OCI-LY1 (cell line): Measurements from ENCODE around the gene DGKD.

ENCODE experiments used
- H2AFZ ChIP-seq: fragments of 200-600 bp; sonication (generic), shearing (Covaris generic); 2 replicates; pipeline ENCODE4 v1.6.0; 2014; ENCODE audit warnings: antibody characterized with exemption, mild to moderate bottlenecking, low read length
- H3F3A ChIP-seq: fragments of 200-600 bp; sonication (generic), shearing (Covaris generic); 2 replicates; pipeline ENCODE4 v1.6.0; 2014; ENCODE audit warnings: mild to moderate bottlenecking, antibody characterized with exemption, low read length, moderate library complexity; ENCODE audit not compliant: insufficient read depth
- H3K27ac ChIP-seq: fragments of 200-600 bp; sonication (generic); 2 replicates; pipeline ENCODE4 v1.5.1; 2014; ENCODE audit warnings: low read length, mixed run types, mild to moderate bottlenecking, low read depth; ENCODE audit not compliant: poor library complexity, severe bottlenecking
- H3K27me3 ChIP-seq: fragments of 200-600 bp; sonication (generic); 2 replicates; pipeline ENCODE4 v1.6.0; 2014; ENCODE audit warnings: antibody characterized with exemption, mild to moderate bottlenecking, low read length, moderate library complexity; ENCODE audit not compliant: insufficient read depth
- H3K36me3 ChIP-seq: fragments of 200-600 bp; sonication (generic); 2 replicates; pipeline ENCODE4 v1.6.1; 2014; ENCODE audit warnings: mild to moderate bottlenecking, antibody characterized with exemption, low read length, moderate library complexity, mixed read lengths; ENCODE audit not compliant: insufficient read depth
- H3K4me1 ChIP-seq: fragments of 200-600 bp; sonication (generic); 2 replicates; pipeline ENCODE4 v1.5.1; 2014; ENCODE audit warnings: mild to moderate bottlenecking, low read length, moderate library complexity; ENCODE audit not compliant: insufficient read depth, severe bottlenecking
- H3K4me2 ChIP-seq: fragments of 200-600 bp; sonication (generic), shearing (Covaris generic); 2 replicates; pipeline ENCODE4 v1.6.1; 2014; ENCODE audit warnings: low read length
- H3K4me3 ChIP-seq: fragments of 200-600 bp; sonication (generic); 2 replicates; pipeline ENCODE4 v1.5.1; 2014; ENCODE audit warnings: low read length, low read depth, mild to moderate bottlenecking, mixed read lengths; ENCODE audit not compliant: poor library complexity, severe bottlenecking
- H3K79me2 ChIP-seq: fragments of 200-600 bp; shearing (Covaris generic); 2 replicates; pipeline ENCODE4 v1.6.1; 2016; ENCODE audit warnings: mixed run types, low read length, mixed read lengths; ENCODE audit not compliant: insufficient read depth
- H3K9ac ChIP-seq: fragments of 200-600 bp; sonication (generic), shearing (Covaris generic); 2 replicates; pipeline ENCODE4 v1.6.1; 2014; ENCODE audit warnings: mild to moderate bottlenecking, low read length, mixed read lengths
- H3K9me2 ChIP-seq: fragments of 200-600 bp; sonication (generic), shearing (Covaris generic); 2 replicates; pipeline ENCODE4 v1.6.1; 2014; ENCODE audit warnings: low read depth, mild to moderate bottlenecking, low read length, mixed read lengths
- H3K9me3 ChIP-seq: fragments of 200-600 bp; shearing (Covaris generic); 2 replicates; pipeline ENCODE4 v1.6.1; 2014; ENCODE audit warnings: low read length, mixed read lengths
- H4K20me1 ChIP-seq: fragments of 200-600 bp; sonication (generic), shearing (Covaris generic); 2 replicates; pipeline ENCODE4 v1.6.0; 2016; ENCODE audit warnings: mild to moderate bottlenecking, low read length; ENCODE audit not compliant: insufficient read depth
- EZH2 ChIP-seq: fragments of 200-600 bp; sonication (generic), shearing (Covaris generic); IDR thresholded peaks from 2 replicates; pipeline ENCODE4 v1.8.0; 2017; ENCODE audit warnings: borderline replicate concordance, mixed run types, mild to moderate bottlenecking, antibody characterized with exemption, low read length, moderate library complexity, mixed read lengths
- TF ChIP-seq, protein P1 (sequence below): fragments of 200-600 bp; sonication (generic), shearing (Covaris generic); IDR thresholded peaks from 2 replicates; pipeline ENCODE4 v1.5.1; 2017; ENCODE audit warnings: mild to moderate bottlenecking, antibody characterized with exemption, low read length, moderate library complexity, mixed read lengths

The DGKD gene

DNA sequence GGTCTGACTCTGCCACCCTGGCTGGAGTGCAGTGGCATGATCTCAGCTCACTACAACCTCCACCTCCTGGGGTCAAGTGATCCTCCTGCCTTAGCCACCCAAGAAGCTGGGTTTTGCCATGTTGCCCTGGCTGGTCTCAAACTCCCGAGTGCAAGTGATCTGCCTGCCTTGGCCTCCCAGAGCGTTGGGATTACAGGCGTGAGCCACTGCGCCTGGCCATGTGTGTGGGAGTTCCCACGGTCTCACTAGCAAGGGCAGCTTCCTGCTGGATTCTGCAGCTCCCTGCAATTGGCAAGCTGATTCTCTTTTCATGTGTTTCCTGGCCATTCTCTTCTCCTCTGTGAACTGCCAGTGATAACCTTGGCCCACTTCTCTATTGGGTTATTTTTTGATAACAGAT is 128.3 kb downstream of the DGKD start:
- no peaks in the 10 kb centered on the region; the same call in 1 of the 2 replicates for H3K36me3 ChIP-seq
- H3K27ac ChIP-seq: no peak overlapping the region
- no peaks in the 10 kb centered on the region for H3K27me3 ChIP-seq
- H4K20me1 ChIP-seq: no peaks in the 10 kb centered on the region
- H3K9me2 ChIP-seq: no peaks in the 10 kb centered on the region
- no peak for TF ChIP-seq EZH2
- TF ChIP-seq, protein P1, sequence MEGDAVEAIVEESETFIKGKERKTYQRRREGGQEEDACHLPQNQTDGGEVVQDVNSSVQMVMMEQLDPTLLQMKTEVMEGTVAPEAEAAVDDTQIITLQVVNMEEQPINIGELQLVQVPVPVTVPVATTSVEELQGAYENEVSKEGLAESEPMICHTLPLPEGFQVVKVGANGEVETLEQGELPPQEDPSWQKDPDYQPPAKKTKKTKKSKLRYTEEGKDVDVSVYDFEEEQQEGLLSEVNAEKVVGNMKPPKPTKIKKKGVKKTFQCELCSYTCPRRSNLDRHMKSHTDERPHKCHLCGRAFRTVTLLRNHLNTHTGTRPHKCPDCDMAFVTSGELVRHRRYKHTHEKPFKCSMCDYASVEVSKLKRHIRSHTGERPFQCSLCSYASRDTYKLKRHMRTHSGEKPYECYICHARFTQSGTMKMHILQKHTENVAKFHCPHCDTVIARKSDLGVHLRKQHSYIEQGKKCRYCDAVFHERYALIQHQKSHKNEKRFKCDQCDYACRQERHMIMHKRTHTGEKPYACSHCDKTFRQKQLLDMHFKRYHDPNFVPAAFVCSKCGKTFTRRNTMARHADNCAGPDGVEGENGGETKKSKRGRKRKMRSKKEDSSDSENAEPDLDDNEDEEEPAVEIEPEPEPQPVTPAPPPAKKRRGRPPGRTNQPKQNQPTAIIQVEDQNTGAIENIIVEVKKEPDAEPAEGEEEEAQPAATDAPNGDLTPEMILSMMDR: no peak
- peaks cover 20% of the 10 kb centered on the region for H3K4me1 ChIP-seq
- H3K4me2 ChIP-seq: no peak overlapping the region
- H3K4me3 ChIP-seq: no peak overlapping the region
- H3K9me3 ChIP-seq: no peaks in the 10 kb centered on the region
- no peak overlapping the region for H3K9ac ChIP-seq
- H2AFZ ChIP-seq: no peak overlapping the region
- H3K79me2 ChIP-seq: no peaks in the 10 kb centered on the region
- no peaks in the 10 kb centered on the region for H3F3A ChIP-seq

DNA sequence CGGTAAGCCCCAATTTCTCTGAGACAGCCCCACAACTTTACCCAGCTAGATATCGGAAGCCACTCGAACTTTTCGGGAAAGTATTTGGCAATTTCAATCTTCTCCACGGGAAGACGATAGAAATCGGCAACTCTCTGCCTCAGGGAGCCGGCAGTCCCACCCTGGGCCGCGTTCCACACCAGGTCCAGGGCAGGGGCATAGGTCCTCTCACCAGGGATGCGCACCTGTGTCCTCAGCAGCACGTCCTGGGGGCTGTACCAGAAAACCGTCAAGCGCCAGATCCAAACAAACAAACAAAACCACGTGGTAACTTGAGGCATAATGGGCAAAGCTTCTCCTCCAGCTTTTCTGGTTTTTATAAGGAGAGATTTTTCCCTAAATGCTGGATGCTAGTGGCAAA is 131.4 kb downstream of the DGKD start:
- H3K9me3 ChIP-seq: no peaks in the 10 kb centered on the region
- H3K27me3 ChIP-seq: no peaks in the 10 kb centered on the region
- no peak overlapping the region for H3K4me3 ChIP-seq
- no peak overlapping the region for H3K27ac ChIP-seq
- no peak for TF ChIP-seq EZH2
- TF ChIP-seq, protein P1: no peak
- no peaks in the 10 kb centered on the region; the same call in 1 of the 2 replicates for H3K36me3 ChIP-seq
- H3K9me2 ChIP-seq: no peaks in the 10 kb centered on the region
- H3K4me2 ChIP-seq: no peak overlapping the region
- H3F3A ChIP-seq: no peaks in the 10 kb centered on the region
- no peak overlapping the region for H3K9ac ChIP-seq
- peaks cover 8% of the 10 kb centered on the region for H3K4me1 ChIP-seq
- H2AFZ ChIP-seq: no peak overlapping the region
- H3K79me2 ChIP-seq: no peaks in the 10 kb centered on the region
- no peaks in the 10 kb centered on the region for H4K20me1 ChIP-seq

DNA sequence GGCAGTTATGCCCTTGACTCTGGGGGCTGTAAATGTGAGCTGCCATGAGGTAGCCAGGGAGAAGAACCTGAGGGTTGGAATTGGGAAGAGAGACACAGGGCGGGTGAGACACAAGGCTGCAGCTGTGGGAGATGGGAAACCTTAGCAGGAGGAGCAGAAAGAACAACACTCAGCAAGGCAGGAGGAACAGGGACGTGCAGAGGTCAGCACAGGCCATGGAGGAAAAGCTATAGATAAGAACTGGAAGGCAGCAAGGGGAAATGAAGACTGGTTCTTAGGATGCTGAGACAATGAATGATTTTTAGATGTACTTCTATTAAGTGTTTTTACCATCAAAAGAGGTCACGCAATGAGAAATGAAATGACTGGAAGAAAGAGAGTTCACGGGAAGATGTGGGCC is 132.1 kb downstream of the DGKD start:
- Histone ChIP-seq H3K4me3 (no peak overlapping the region), H3K79me2 (no peaks in the 10 kb centered on the region), H3K36me3 (no peaks in the 10 kb centered on the region; the same call in 1 of the 2 replicates), H3K9ac (no peak overlapping the region), H3F3A (no peaks in the 10 kb centered on the region), H3K27ac (no peak overlapping the region), H3K4me2 (no peak overlapping the region), H3K4me1 (peaks cover 2% of the 10 kb centered on the region), H2AFZ (no peak overlapping the region), H4K20me1 (no peaks in the 10 kb centered on the region), H3K9me3 (no peaks in the 10 kb centered on the region), H3K9me2 (no peaks in the 10 kb centered on the region), H3K27me3 (no peaks in the 10 kb centered on the region)
- no peak for TF ChIP-seq EZH2
- TF ChIP-seq, protein P1: no peak
